HG03558 (cell line): Measurements from ENCODE around the gene MEX3D.

ENCODE experiments used
- ATAC-seq: cut with Tn5 transposase; IDR thresholded peaks from one replicate; pipeline ENCODE4 v1.9.1; 2021; ENCODE audit warnings: moderate number of reproducible peaks; ENCODE audit not compliant: unreplicated experiment; ENCODE audit errors: extremely low read depth

The MEX3D gene

DNA sequence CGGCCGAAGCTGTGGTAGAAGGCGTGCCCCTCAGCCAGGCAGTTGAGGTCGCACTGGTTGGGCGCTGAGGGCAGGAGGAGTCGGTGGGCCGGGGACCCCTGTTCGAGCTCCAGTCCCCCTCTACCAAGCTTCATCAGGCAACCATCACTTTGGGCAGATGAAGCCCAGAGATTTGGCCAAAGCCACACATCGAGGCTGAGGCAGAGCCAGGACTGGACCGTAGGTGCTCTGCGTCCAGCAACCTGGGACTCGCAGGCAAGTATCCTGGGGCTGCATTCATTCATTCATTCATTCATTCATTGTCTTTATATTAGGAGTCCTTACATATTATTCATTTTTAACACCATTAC, 59.6 kb downstream of the MEX3D start:
- no peak for ATAC-seq

DNA sequence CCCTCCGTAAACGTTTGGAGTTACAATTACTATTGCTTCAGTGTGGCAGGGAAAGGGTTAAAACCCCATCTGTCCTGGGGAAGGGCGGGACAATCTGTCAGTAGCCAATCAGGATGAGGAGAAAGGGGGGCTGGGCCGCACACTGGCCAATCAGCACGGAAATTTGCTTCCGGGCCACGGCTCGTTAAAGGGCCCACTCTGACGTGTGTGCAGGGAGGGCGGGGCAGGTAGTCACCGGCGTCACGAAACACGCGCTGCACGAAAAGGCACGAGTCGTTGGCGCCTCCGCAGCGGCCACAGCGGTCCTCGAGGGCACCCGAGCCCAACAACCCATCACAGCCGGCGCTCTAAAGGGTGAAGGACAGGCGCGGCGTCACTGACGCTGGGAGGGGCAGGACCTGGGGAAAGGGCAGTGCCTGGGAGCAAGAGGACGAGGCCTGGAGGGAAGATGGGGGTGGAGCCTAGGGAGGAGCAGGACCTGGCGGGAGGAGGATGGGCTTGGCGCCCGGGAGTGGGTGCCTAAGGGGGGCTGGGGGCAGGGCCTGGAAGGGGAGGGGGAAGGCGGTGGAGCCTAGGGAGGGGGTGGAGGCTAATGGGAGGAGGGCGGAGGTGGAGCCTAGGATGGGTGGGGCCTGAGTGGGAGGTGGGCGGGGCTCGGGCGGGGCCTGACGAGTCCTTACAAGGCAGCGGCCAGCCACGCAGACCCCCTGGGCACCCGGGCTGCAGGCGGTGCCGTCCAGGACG, 60.2 kb downstream of the MEX3D start:
- ATAC-seq: no peak

DNA sequence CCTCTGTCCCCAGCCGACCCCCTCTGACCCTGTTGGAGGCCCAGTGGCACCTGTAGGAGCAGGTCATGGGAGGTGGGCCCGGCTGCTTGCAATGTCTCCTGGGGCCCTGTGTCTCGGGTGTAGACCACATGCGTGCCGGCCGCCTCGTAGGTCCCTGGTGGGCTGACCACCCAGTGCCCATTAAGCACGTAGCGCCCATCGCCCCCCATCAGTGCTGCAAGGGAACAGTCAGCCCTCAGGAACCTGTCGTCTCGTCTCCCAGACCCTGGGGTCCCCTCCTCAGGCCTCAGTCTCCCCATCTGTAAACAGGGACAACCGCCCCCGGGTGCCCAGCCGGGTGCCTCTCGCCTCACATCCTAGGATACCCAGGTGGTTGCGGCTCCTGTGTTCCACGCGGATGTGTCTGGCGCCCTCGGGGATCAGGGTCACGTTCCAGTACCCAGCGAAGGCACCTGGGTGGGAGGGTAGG, 60.9 kb downstream of the MEX3D start:
- no peak for ATAC-seq

DNA sequence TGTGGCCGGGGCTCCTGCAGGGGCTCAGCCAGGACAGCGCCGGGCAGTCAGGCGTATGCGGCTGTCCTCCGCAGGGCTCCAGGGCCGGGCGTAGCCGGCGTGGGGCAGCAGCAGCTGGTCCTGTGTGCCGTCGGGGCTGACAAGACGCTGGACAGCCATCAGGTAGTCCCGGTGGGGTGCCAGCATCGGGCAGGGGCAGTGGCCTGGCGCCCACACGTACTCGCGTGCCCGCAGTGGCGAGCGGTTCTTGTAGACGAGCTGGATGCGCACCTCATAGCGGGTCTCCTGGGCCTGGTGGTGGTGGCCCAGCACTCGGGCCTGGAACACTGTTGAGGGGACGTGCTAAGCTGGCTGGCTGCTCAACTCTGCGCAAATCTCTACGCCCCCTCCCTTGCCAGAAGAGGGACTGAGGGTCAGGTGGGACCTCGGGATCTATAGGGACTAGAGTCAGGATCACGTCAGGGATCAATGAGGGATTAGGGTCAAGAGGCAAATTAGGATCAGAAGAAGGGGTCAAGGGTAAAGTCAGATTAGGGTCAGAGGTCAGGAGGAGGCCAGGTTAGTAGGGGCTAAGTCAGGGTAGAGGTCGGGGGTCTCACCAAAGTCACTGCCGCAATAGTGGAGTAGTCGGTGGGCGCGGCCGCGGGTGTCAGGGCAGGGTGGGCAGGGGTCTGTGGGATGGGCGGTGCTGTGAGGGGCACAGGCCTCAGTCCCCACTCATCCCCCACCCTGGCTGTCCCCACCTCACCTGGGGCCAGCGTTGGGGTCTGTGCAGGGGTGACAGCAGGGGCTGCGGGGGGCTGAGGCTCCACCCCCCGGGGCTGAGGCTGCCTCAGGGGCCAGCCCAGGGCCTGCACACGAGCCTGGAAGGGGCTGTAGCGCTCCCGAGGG, 61.9 kb downstream of the MEX3D start:
- ATAC-seq: no peak

DNA sequence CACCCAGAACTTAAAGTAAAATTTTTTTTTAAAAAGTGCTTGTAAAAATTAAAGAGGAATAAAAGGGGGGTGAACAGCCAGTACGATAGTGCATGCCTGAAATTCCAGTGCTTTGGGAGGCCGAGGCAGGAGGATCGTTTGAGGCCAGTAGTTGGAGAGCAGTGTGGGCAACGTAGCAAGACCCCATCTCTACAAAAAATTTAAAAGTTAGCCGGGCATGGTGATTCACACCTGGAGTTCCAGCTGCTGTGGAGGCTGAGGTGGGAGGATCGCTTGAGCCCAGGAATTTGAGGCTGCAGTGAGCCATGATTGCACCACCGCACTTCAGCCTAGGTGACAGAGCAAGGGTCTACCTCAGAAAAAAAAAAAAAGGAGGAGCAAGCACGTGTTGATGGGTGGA, 63.1 kb downstream of the MEX3D start:
- ATAC-seq: no peak
